Astrocyte (in vitro differentiated cells and primary cell): ENCODE data around the gene STEAP1.

Experiments
- CTCF ChIP-seq: IDR thresholded peaks from 2 replicates; pipeline ENCODE4 v1.5.1; 2011; ENCODE audit warnings: low read depth, mild to moderate bottlenecking, inconsistent platforms, low read length, moderate library complexity; ENCODE audit not compliant: insufficient read depth
- EZH2 ChIP-seq: IDR thresholded peaks from 2 replicates; pipeline ENCODE4 v1.6.1; 2012; ENCODE audit warnings: mild to moderate bottlenecking, low read length, inconsistent platforms; ENCODE audit not compliant: insufficient read depth

GRCh38 chr7:90201500-90202195 is 47.4 kb downstream of the STEAP1 start:
- no peak for TF ChIP-seq EZH2
- no peak for TF ChIP-seq CTCF
